Globus pallidus (tissue), 1 donor: ENCODE results near the gene RGS5.

Experiments
- DNase-seq: peaks from one replicate; pipeline ENCODE4 v3.0.0-alpha.2; 2015; ENCODE audit warnings: low spot score

Gene RGS5

DNA sequence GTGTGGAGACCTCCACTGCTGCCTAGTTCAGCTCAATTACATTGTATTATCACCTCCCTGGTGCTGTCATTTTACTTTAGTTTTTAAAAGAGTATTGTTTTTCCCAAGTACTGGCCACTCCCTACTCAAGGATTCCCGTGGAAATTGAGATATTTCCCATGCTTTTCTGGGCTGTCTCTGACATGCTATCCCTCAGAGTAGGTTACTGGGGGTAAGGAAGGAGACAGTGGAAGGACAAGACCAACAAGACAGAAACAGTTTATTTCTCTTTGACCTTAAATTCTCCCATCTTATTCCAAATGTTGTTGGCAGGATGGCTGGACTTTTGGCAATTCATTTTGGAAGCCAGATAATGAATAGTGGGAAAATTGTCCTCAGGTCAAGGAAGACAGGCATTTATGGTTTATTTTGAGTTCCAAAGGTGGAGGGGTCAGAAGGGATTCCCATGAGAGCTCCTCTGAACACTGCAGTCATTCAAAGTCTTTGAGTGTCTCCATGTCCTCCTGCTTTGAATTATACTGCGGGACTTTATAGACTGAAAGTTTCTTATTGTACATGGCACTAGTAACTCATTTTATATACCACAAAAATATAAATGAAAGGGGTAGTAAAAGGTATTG is 20.3 kb downstream of the RGS5 start:
- DNase-seq, result no peak

DNA sequence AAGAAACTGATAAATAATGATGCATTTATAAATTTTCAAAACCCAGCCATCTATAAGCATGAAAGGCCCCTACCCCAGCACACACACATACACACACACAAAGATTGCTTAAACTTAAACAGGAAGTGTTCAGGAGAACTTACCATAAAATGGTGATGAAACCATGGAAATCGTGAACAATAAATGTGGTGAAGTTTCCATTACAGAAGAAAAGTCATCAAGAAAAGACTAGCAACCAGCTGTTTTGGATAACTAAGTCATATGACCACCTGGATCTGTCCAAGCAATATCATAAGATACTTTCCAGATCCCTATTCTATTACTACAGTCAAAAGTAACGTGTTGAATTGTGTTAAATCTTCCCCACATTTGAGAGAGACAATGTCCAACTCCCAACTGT is 24.1 kb downstream of the RGS5 start:
- no peak for DNase-seq

GRCh38 chr1:163176797-163177196 is 25.9 kb downstream of the RGS5 start:
- no peak for DNase-seq

DNA sequence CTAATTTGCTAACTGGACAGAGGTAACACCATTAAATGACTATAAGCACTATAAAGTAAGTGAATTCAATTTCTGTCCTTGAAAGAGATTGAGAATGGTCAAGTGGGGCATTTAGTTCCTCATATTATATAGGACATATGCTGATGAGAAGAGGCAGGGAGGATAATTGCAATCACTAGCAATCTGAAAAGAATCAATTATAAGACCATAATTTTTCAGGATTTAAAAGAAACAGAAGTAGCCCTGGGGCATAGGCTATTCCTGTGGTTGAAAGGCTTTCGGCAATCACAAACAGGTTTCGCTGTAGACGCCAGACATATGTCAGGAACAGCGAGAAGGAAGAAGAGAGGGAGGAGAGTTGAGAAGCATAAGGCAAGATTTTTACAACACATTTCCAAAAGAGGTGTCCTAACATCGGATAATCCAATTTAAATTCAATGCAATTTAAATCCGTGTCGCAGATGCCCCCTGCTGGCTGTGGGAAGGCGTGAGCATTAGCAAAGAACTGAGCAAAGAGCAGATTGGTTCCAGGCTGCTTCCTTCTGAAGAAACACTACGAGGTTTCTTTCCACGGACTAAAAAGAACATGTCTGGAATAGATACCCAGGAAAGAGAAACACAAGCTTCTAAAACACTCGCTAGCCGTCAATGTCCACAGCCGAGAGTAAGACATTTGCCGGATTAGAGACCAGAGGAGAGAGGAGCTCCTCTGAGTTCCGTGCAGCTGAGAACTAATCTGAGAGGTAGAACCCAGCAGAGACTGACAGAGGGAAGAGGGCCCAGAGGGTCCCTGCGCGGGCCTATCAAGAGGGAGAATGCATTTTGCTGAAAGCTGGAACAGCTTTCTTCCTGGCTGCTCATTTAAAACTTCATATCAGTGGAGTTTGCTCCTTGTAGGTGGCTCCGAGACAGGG is 27.9 kb downstream of the RGS5 start:
- DNase-seq, result peak; percentile 39

GRCh38 chr1:163173121-163173520 is 29.6 kb downstream of the RGS5 start:
- DNase-seq, result no peak

- DNase-seq, result no peak
Observed at GRCh38 chr1:163172596-163172995, 30.1 kb downstream of the RGS5 start.

GRCh38 chr1:163171826-163172225 is 30.9 kb downstream of the RGS5 start:
- DNase-seq, result no peak

DNA sequence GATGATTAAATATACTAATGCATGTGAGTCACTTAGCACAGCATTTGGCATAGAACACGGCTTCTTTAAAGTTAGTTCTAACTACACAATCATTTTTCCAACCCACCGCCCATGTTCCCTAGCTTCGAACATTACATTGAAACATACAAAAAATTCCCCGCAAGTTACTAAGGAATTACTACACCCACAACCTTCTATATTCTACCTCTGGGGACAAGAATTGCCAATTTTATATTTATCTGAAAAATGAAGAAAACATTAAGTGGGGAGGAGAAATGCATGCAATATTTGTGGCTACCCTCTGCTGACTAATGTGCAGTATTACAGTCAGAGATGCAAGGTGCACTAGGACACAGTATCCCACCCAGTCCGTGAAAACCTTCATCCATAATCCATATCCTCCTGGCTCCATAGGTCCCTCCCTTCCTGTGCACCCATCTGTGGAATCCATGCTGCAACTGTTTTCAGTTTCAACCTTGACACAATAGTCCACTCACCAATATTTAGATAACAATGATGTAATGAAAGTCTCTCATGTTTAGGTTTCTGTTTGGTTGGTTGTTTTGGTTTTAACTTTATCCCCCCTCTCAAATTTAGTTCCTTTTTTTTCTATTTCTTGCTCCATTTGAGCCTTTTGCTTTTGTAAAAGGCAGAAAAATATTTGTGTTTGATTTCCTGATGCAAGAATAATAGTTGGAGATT is 31.6 kb downstream of the RGS5 start:
- DNase-seq, result no peak

DNA sequence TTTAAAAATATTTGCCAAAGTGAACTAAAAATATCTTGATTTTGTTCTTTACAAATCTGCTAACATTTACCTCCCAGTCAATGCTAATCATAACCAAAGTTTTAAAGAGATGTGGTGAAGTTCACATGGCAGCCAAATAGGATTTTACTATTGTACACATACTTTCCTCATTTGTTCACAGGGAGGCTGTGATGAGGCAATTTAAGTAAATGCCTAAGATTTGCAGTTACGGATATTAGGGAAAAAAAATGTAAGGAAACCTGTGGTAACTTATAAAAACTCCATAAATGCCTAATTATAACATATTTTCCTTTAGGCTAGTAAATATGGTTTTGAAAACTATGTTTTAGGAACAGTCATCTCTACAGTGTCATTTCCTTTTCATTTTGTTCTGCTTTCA is 32.4 kb downstream of the RGS5 start:
- DNase-seq, result no peak

DNA sequence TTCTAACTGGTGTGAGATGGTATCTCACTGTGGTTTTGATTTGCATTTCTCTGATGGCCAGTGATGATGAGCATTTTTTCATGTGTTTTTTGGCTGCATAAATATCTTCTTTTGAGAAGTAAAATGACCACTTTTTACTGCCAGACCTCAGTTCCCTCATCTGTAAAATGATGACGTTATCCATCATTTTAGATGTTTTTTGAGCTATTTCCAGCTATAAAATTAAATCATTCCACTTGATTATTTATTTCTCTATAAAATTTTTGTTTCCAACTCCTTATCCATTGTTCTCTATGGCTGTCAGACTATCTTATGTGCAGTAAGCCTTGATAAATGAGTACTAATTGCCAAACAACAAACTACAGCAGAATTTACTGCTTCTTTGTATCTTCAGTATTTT is 33.2 kb downstream of the RGS5 start:
- no peak for DNase-seq

GRCh38 chr1:163168053-163168452 is 34.7 kb downstream of the RGS5 start:
- DNase-seq, result peak; percentile 16

DNA sequence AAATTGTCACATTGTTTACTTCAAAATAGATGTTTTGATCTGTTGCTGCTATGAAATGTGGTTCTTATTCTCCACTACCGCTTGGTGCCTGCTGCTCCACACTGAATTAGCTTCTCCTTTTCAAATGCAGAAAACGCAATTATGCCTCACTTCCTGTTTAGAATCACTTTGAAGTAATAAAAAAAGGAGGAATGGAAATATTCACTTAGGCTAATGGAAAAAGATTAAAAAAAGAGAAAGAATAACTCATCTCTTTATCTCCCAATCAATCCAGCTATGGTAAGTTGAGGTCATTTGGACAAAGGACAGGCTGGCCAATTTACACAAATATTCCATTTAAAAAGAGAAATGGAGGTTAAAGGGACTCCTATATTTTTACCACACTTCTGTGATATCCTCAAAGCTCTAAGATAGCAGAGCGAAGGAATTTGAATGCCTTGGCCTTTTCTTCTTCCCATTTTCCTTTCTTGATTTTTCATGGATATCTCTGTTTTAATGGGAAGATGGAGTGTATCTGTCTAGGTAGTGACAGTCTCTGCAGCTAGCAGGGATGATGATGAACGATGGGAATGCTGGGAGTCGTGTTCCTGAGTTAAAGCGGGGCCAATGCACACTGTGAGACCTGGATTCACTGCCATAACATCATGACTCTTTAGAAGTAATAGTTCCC is 35.7 kb downstream of the RGS5 start:
- DNase-seq, result no peak

- DNase-seq, result no peak
Observed at GRCh38 chr1:163165119-163165518, 37.6 kb downstream of the RGS5 start.

- no peak for DNase-seq
Observed at GRCh38 chr1:163163881-163164582, 38.7 kb downstream of the RGS5 start.

- DNase-seq, result no peak
Observed at GRCh38 chr1:163163163-163163562, 39.6 kb downstream of the RGS5 start.

DNA sequence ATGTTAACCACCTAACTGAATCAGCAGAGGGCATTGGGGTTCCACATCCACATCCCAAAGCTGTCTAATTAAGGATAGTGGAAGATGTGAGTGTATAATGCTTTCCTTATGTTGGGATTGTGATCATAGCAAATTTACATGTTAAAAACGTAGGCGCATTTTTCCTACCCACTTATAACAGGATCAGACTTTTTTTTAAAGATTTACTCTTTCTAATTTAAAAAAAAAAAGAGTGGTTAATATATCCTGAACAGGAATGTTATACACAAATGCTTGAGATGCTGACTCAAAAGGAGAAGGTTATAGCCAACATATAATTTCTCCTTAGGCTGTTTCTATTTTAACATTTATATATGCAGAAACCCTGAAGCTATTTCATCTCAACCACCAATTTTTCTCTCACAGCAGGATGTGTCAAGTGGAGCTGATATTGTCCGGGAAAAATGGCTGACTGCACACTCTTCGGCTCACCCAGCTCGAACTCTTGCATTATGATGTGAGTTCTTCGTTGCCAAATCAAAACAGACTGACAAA is 40.3 kb downstream of the RGS5 start:
- no peak for DNase-seq

GRCh38 chr1:163161841-163162240 is 40.9 kb downstream of the RGS5 start:
- no peak for DNase-seq

DNA sequence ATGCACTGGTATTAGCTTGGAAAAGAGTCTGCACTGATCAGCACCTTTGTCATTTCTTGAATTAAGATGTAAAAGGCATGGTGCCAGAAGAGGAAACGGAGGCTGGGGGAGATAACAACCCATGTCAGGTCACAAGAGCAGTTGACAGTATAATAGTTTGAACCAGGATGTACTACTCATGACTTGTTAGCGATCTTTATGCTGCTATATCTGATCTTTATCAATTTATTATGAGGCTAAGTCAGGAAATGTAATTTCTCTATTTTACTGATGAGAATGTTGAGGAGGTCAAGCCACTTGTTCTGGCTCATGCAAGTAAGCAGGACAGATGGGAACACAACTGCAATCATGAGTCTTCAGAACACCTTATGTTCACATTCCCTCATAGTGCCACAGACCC is 41.4 kb downstream of the RGS5 start:
- no peak for DNase-seq

- no peak for DNase-seq
Observed at GRCh38 chr1:163155606-163156005, 47.1 kb downstream of the RGS5 start.

DNA sequence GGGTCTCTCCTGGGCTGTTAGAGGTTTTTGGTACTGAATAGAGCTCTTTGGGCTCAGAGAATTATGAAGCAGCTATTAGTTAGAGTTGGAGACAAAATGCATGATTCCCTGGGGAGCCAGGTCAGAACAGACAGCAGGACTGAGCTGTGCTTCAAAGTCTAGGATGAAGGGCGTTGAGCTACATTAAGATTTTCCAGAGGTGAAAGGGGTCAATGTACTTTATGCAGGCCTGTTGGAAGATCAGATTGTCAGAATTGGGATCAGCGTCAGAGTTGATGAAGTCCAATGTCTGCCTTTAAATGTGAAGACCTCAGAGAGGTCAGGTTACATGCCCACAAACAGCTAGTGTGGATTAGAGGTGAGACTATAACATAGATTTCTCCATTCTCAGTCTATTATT is 53.8 kb downstream of the RGS5 start:
- DNase-seq, result no peak

GRCh38 chr1:163147019-163147418 is 55.7 kb downstream of the RGS5 start:
- DNase-seq, result no peak

GRCh38 chr1:163145435-163145834 is 57.3 kb downstream of the RGS5 start:
- peak; percentile 2 for DNase-seq
